Measurements from ENCODE around the gene MMP10. TPM values are rescaled to one million over a fixed set of nuclear protein-coding genes. Genes with fewer than 3 reads are reported as not detected.
A peak's percentile ranks its signal among the peaks of the same experiment; 100 is the strongest.

The MMP10 gene
- total RNA-seq, 1 donor from 2014 or later = not detected

- TF ChIP-seq CTCF (IDR thresholded peaks at IDR 0.05) = no peak
- no peaks in the 10 kb centered on the region for H3K4me1 Mint-ChIP-seq (ENCODE audit: unreplicated experiment)
- peaks cover 24% of the 10 kb centered on the region for H3K27me3 Mint-ChIP-seq (ENCODE audit: unreplicated experiment)
- H3K27ac Mint-ChIP-seq (ENCODE audit: unreplicated experiment) = no peak overlapping the region
- no peak for DNase-seq (ENCODE audit: extremely low spot score, unreplicated experiment)
- H3K4me3 Mint-ChIP-seq (ENCODE audit: unreplicated experiment) = no peak overlapping the region
- H3K9me3 Mint-ChIP-seq (ENCODE audit: unreplicated experiment) = peaks cover 10% of the 10 kb centered on the region
- H3K36me3 Mint-ChIP-seq (ENCODE audit: unreplicated experiment) = no peaks in the 10 kb centered on the region
Observed at GRCh38 chr11:102812188-102812587, 31.8 kb upstream of the MMP10 start.

GRCh38 chr11:102810950-102811660 is 30.7 kb upstream of the MMP10 start:
- peak; percentile 69 for TF ChIP-seq CTCF (IDR thresholded peaks at IDR 0.05)
- H3K9me3 Mint-ChIP-seq (ENCODE audit: unreplicated experiment) = no peaks in the 10 kb centered on the region
- DNase-seq (ENCODE audit: extremely low spot score, unreplicated experiment) = no peak
- H3K4me1 Mint-ChIP-seq (ENCODE audit: unreplicated experiment) = no peaks in the 10 kb centered on the region
- no peaks in the 10 kb centered on the region for H3K36me3 Mint-ChIP-seq (ENCODE audit: unreplicated experiment)
- H3K4me3 Mint-ChIP-seq (ENCODE audit: unreplicated experiment) = no peak overlapping the region
- peaks cover 16% of the 10 kb centered on the region for H3K27me3 Mint-ChIP-seq (ENCODE audit: unreplicated experiment)
- no peak overlapping the region for H3K27ac Mint-ChIP-seq (ENCODE audit: unreplicated experiment)

GRCh38 chr11:102809971-102810370 is 29.5 kb upstream of the MMP10 start:
- Mint-ChIP-seq H3K27me3 (ENCODE audit: unreplicated experiment) (peaks cover 13% of the 10 kb centered on the region), H3K4me3 (ENCODE audit: unreplicated experiment) (no peak overlapping the region), H3K9me3 (ENCODE audit: unreplicated experiment) (no peaks in the 10 kb centered on the region), H3K4me1 (ENCODE audit: unreplicated experiment) (no peaks in the 10 kb centered on the region), H3K36me3 (ENCODE audit: unreplicated experiment) (no peaks in the 10 kb centered on the region), H3K27ac (ENCODE audit: unreplicated experiment) (no peak overlapping the region)
- DNase-seq (ENCODE audit: extremely low spot score, unreplicated experiment) = no peak
- TF ChIP-seq CTCF (IDR thresholded peaks at IDR 0.05) = no peak

- Mint-ChIP-seq H3K27me3 (ENCODE audit: unreplicated experiment) (peaks cover 12% of the 10 kb centered on the region), H3K4me3 (ENCODE audit: unreplicated experiment) (no peak overlapping the region), H3K36me3 (ENCODE audit: unreplicated experiment) (no peaks in the 10 kb centered on the region)
Observed at GRCh38 chr11:102807921-102808320, 27.5 kb upstream of the MMP10 start.

More at GRCh38 chr11:102807921-102808320, 27.5 kb upstream of the MMP10 start:
- peak; percentile 48 for TF ChIP-seq CTCF (IDR thresholded peaks at IDR 0.05)
- no peak for DNase-seq (ENCODE audit: extremely low spot score, unreplicated experiment)
- H3K9me3 Mint-ChIP-seq (ENCODE audit: unreplicated experiment) = no peaks in the 10 kb centered on the region
- H3K27ac Mint-ChIP-seq (ENCODE audit: unreplicated experiment) = no peak overlapping the region
- H3K4me1 Mint-ChIP-seq (ENCODE audit: unreplicated experiment) = no peaks in the 10 kb centered on the region

Measured in osteocyte (in vitro differentiated cells).